ENCODE results near the gene RNF213. TPM values are rescaled to one million over a fixed set of nuclear protein-coding genes. Genes with fewer than 3 reads are reported as not detected.
"Not testable (repeated sequence)": the region's sequence is repeated elsewhere in the genome, so short reads cannot be mapped to it uniquely, and the experiment has no call there.

Gene RNF213
- total RNA-seq, 2 donors from 2014 or later = 98.8 to 99.3 TPM

- DNase-seq (ENCODE audit: low spot score) = no peak
- intact Hi-C loops (cut with DNase I) = no loop called here
These were observed 24.0 kb downstream of the RNF213 start for GRCh38 chr17:80284631-80285030.

GRCh38 chr17:80285237-80285920 is 24.7 kb downstream of the RNF213 start:
- intact Hi-C loops (cut with DNase I) = no loop called here
- DNase-seq (ENCODE audit: low spot score) = peak; percentile 67

- DNase-seq (ENCODE audit: low spot score) = peak; percentile 71
- intact Hi-C loops (cut with DNase I) = no loop called here
These were observed 25.9 kb downstream of the RNF213 start for GRCh38 chr17:80286638-80286960.

- DNase-seq (ENCODE audit: low spot score) = peak; percentile 57
- intact Hi-C loops (cut with DNase I) = no loop called here
These were observed 26.4 kb downstream of the RNF213 start for GRCh38 chr17:80287038-80287437.

- intact Hi-C loops (cut with DNase I) = no loop called here
- peak; percentile 80 for DNase-seq (ENCODE audit: low spot score)
These were observed 27.3 kb downstream of the RNF213 start for GRCh38 chr17:80287806-80288567.

- DNase-seq (ENCODE audit: low spot score) = peak; percentile 59
- intact Hi-C loops (cut with DNase I) = no loop called here
These were observed 29.0 kb downstream of the RNF213 start for GRCh38 chr17:80289616-80290015.

GRCh38 chr17:80290156-80290555 is 29.5 kb downstream of the RNF213 start:
- intact Hi-C loops (cut with DNase I) = no loop called here
- DNase-seq (ENCODE audit: low spot score) = peak; percentile 38

- intact Hi-C loops (cut with DNase I) = no loop called here
- DNase-seq (ENCODE audit: low spot score) = peak; percentile 10
These were observed 30.6 kb downstream of the RNF213 start for GRCh38 chr17:80291260-80291659.

GRCh38 chr17:80291691-80292487 is 31.2 kb downstream of the RNF213 start:
- intact Hi-C loops (cut with DNase I) = no loop called here
- DNase-seq (ENCODE audit: low spot score) = peak; percentile 59

- peak; percentile 41 for DNase-seq (ENCODE audit: low spot score)
These were observed 31.9 kb downstream of the RNF213 start for GRCh38 chr17:80292521-80292971.

GRCh38 chr17:80294210-80294609 is 33.6 kb downstream of the RNF213 start:
- intact Hi-C loops (cut with DNase I) = no loop called here
- peak; percentile 81 for DNase-seq (ENCODE audit: low spot score)

More at GRCh38 chr17:80292521-80292971, 31.9 kb downstream of the RNF213 start:
- intact Hi-C loops (cut with DNase I) = no loop called here

GRCh38 chr17:80294653-80295052 is 34.0 kb downstream of the RNF213 start:
- intact Hi-C loops (cut with DNase I) = no loop called here
- no peak for DNase-seq (ENCODE audit: low spot score)

GRCh38 chr17:80295146-80295545 is 34.5 kb downstream of the RNF213 start:
- DNase-seq (ENCODE audit: low spot score) = peak; percentile 28
- intact Hi-C loops (cut with DNase I) = no loop called here

GRCh38 chr17:80295559-80295958 is 34.9 kb downstream of the RNF213 start:
- no peak for DNase-seq (ENCODE audit: low spot score)
- intact Hi-C loops (cut with DNase I) = no loop called here

- DNase-seq (ENCODE audit: low spot score) = peak; percentile 31
These were observed 35.6 kb downstream of the RNF213 start for GRCh38 chr17:80296221-80296620.

GRCh38 chr17:80297996-80298560 is 37.4 kb downstream of the RNF213 start:
- intact Hi-C loops (cut with DNase I) = no loop called here
- DNase-seq (ENCODE audit: low spot score) = peak; percentile 78

More at GRCh38 chr17:80296221-80296620, 35.6 kb downstream of the RNF213 start:
- intact Hi-C loops (cut with DNase I) = no loop called here

- intact Hi-C loops (cut with DNase I); DNase-seq (ENCODE audit: low spot score): not testable (repeated sequence)
These were observed 38.9 kb downstream of the RNF213 start for GRCh38 chr17:80299350-80300100.

- intact Hi-C loops (cut with DNase I) = not testable (repeated sequence)
These were observed 40.1 kb downstream of the RNF213 start for GRCh38 chr17:80300756-80301155.

GRCh38 chr17:80303824-80304223 is 43.2 kb downstream of the RNF213 start:
- DNase-seq (ENCODE audit: low spot score) = no peak
- intact Hi-C loops (cut with DNase I) = no loop called here

More at GRCh38 chr17:80300756-80301155, 40.1 kb downstream of the RNF213 start:
- peak; percentile 30 for DNase-seq (ENCODE audit: low spot score)
